ENCODE data around the gene CAPN1. TPM values are rescaled to one million over a fixed set of nuclear protein-coding genes. Genes with fewer than 3 reads are reported as not detected.

The CAPN1 gene
- total RNA-seq, 1 experiment from 2014 or later, result 111 TPM

GRCh38 chr11:65212226-65212801, 30.6 kb downstream of the CAPN1 start:
- DNase-seq (ENCODE audit: unreplicated experiment), result no peak
- Mint-ChIP-seq H3K27ac (ENCODE audit: low read depth, unreplicated experiment) (no peak overlapping the region), H3K9me3 (ENCODE audit: unreplicated experiment) (peaks cover 8% of the 10 kb centered on the region), H3K4me1 (ENCODE audit: insufficient read depth, unreplicated experiment) (peaks cover 6% of the 10 kb centered on the region), H3K36me3 (ENCODE audit: insufficient read depth, unreplicated experiment) (peaks cover 35% of the 10 kb centered on the region), H3K4me3 (ENCODE audit: unreplicated experiment) (no peak overlapping the region), H3K27me3 (ENCODE audit: insufficient read depth, unreplicated experiment) (no peaks in the 10 kb centered on the region)
- CTCF ChIA-PET, result interaction anchor here (0.6 to 1.1 kb wide), 4 partner anchors 12 to 118 kb away, joined by 3 to 4 read pairs (median 3); no protein-coding TSS in a partner anchor
- BruUV-seq (replicated peaks), result no TSS peak
- intact Hi-C loops (cut with micrococcal nuclease), result no loop called here
- TF ChIP-seq CTCF (IDR thresholded peaks at IDR 0.05; ENCODE audit: unreplicated experiment), result no peak
- POLR2A ChIA-PET, result interaction anchor here (0.6 to 0.9 kb wide), 3 partner anchors 8 to 1084 kb away, joined by 3 to 4 read pairs (median 3); no protein-coding TSS in a partner anchor

- no peaks in the 10 kb centered on the region for H3K27me3 Mint-ChIP-seq (ENCODE audit: insufficient read depth, unreplicated experiment)
- ChIA-PET POLR2A (interaction anchor here (1.0 kb wide), 1 partner anchor 12 kb away, joined by 4 read pairs; no protein-coding TSS in a partner anchor), CTCF (interaction anchor here (0.7 to 1.2 kb wide), 3 partner anchors 9 to 15 kb away, joined by 3 to 4 read pairs (median 4); no protein-coding TSS in a partner anchor)
- no TSS peak for BruUV-seq (replicated peaks)
- peaks cover 7% of the 10 kb centered on the region for H3K4me1 Mint-ChIP-seq (ENCODE audit: insufficient read depth, unreplicated experiment)
- peaks cover 8% of the 10 kb centered on the region for H3K9me3 Mint-ChIP-seq (ENCODE audit: unreplicated experiment)
- H3K4me3 Mint-ChIP-seq (ENCODE audit: unreplicated experiment), result no peak overlapping the region
- no peak for DNase-seq (ENCODE audit: unreplicated experiment)
- no peak for TF ChIP-seq CTCF (IDR thresholded peaks at IDR 0.05; ENCODE audit: unreplicated experiment)
- peaks cover 24% of the 10 kb centered on the region for H3K36me3 Mint-ChIP-seq (ENCODE audit: insufficient read depth, unreplicated experiment)
- H3K27ac Mint-ChIP-seq (ENCODE audit: low read depth, unreplicated experiment), result no peak overlapping the region
- intact Hi-C loops (cut with micrococcal nuclease), result no loop called here
Observed at GRCh38 chr11:65213322-65214211, 31.8 kb downstream of the CAPN1 start.

- H3K4me1 Mint-ChIP-seq (ENCODE audit: insufficient read depth, unreplicated experiment), result peaks cover 12% of the 10 kb centered on the region
- no peaks in the 10 kb centered on the region for H3K27me3 Mint-ChIP-seq (ENCODE audit: insufficient read depth, unreplicated experiment)
- no peak overlapping the region for H3K27ac Mint-ChIP-seq (ENCODE audit: low read depth, unreplicated experiment)
- DNase-seq (ENCODE audit: unreplicated experiment), result no peak
- H3K9me3 Mint-ChIP-seq (ENCODE audit: unreplicated experiment), result peaks cover 8% of the 10 kb centered on the region
- no TSS peak for BruUV-seq (replicated peaks)
- peaks cover 16% of the 10 kb centered on the region for H3K36me3 Mint-ChIP-seq (ENCODE audit: insufficient read depth, unreplicated experiment)
- no peak for TF ChIP-seq CTCF (IDR thresholded peaks at IDR 0.05; ENCODE audit: unreplicated experiment)
- intact Hi-C loops (cut with micrococcal nuclease), result no loop called here
- CTCF ChIA-PET, result interaction anchor here (0.7 to 1.2 kb wide), 2 partner anchors 10 to 14 kb away, joined by 3 to 4 read pairs; no protein-coding TSS in a partner anchor
- no peak overlapping the region for H3K4me3 Mint-ChIP-seq (ENCODE audit: unreplicated experiment)
- POLR2A ChIA-PET, result interaction anchor here (1.0 to 1.1 kb wide), 3 partner anchors 11 to 32 kb away, joined by 3 to 4 read pairs (median 4); no protein-coding TSS in a partner anchor
Observed at GRCh38 chr11:65214212-65214845, 32.6 kb downstream of the CAPN1 start.

All from MCF 10A (cell line).